Brain microvascular endothelial cell (primary cell): ENCODE results near the gene CEACAM4.

Experiments used
- DNase-seq: peaks from one replicate; pipeline ENCODE4 v3.0.0-alpha.2; 2020
- H3K27ac ChIP-seq: fragments of 250-450 bp; sonication (Bioruptor Pico); 2 replicates; pipeline ENCODE4 v1.5.1; 2020; ENCODE audit warnings: mild to moderate bottlenecking, moderate library complexity
- H3K27me3 ChIP-seq: fragments of 250-450 bp; sonication (Bioruptor Pico); replicated peaks from 2 replicates; pipeline ENCODE4 v1.5.1; 2020; ENCODE audit warnings: mild to moderate bottlenecking
- H3K36me3 ChIP-seq: fragments of 250-450 bp; sonication (Bioruptor Pico); replicated peaks from 2 replicates; pipeline ENCODE4 v1.5.1; 2020; ENCODE audit warnings: mild to moderate bottlenecking
- H3K4me3 ChIP-seq: 2 replicates; pipeline ENCODE4 v1.5.1; 2011; ENCODE audit warnings: low read depth, mild to moderate bottlenecking, control low read depth, low read length, moderate library complexity
- CTCF ChIP-seq: IDR thresholded peaks from 2 replicates; pipeline ENCODE4 v1.5.1; 2011; ENCODE audit warnings: low read depth, mild to moderate bottlenecking, moderate library complexity, low read length, control low read depth, inconsistent platforms; ENCODE audit errors: missing control alignments
- in situ Hi-C: cut with HindIII; loops from 2 replicates; pipeline ENCODE4 v1.10.0; 2017; ENCODE audit warnings: low sequenced_read_pairs, low pct_ligation_motif_present

Gene CEACAM4

GRCh38 chr19:41578886-41579285 lies 48.0 kb downstream of the CEACAM4 start:
- no peak for DNase-seq
- in situ Hi-C loops = no loop called here
- no peak for TF ChIP-seq CTCF
- Histone ChIP-seq H3K27me3 (no peaks in the 10 kb centered on the region), H3K27ac (no peak overlapping the region), H3K4me3 (no peak overlapping the region), H3K36me3 (no peaks in the 10 kb centered on the region)

- H3K36me3 ChIP-seq = no peaks in the 10 kb centered on the region
- TF ChIP-seq CTCF = no peak
- DNase-seq = no peak
- no peak overlapping the region for H3K27ac ChIP-seq
- H3K4me3 ChIP-seq = no peak overlapping the region
- in situ Hi-C loops = no loop called here
- H3K27me3 ChIP-seq = no peaks in the 10 kb centered on the region
These were observed 49.0 kb downstream of the CEACAM4 start for GRCh38 chr19:41577833-41578232.

GRCh38 chr19:41577144-41577830 lies 49.6 kb downstream of the CEACAM4 start:
- no peak for DNase-seq
- no peak for TF ChIP-seq CTCF
- no peak overlapping the region for H3K4me3 ChIP-seq
- no peaks in the 10 kb centered on the region for H3K27me3 ChIP-seq
- no peak overlapping the region for H3K27ac ChIP-seq
- no peaks in the 10 kb centered on the region for H3K36me3 ChIP-seq
- in situ Hi-C loops = no loop called here

GRCh38 chr19:41575998-41576397 lies 50.9 kb downstream of the CEACAM4 start, which contains the start of gene CEACAM21:
Gene CEACAM21, plus strand, starts transcription at chr19:41576166. Its CDS starts 109 bp downstream, at chr19:41576275.
- no peak for DNase-seq
- Histone ChIP-seq H3K4me3 (no peak within 1 kb of the TSS), H3K27me3 (no peaks in the 10 kb centered on the region), H3K27ac (no peak within 1 kb of the TSS), H3K36me3 (no peaks in the 10 kb centered on the region)
- in situ Hi-C loops = no loop called here
- TF ChIP-seq CTCF = no peak

- TF ChIP-seq CTCF = peak; percentile 95
- H3K27me3 ChIP-seq = peaks cover 10% of the 10 kb centered on the region
- no peak overlapping the region for H3K27ac ChIP-seq
- H3K36me3 ChIP-seq = no peaks in the 10 kb centered on the region
- peak; percentile 55 for DNase-seq
- H3K4me3 ChIP-seq = no peak overlapping the region
- in situ Hi-C loops = no loop called here
These were observed 56.2 kb downstream of the CEACAM4 start for GRCh38 chr19:41570639-41571112.

- Histone ChIP-seq H3K36me3 (no peaks in the 10 kb centered on the region), H3K27me3 (peaks cover 15% of the 10 kb centered on the region), H3K27ac (no peak overlapping the region), H3K4me3 (no peak overlapping the region)
- no peak for DNase-seq
- in situ Hi-C loops = no loop called here
- TF ChIP-seq CTCF = no peak
These were observed 56.7 kb downstream of the CEACAM4 start for GRCh38 chr19:41570179-41570578.
